GM19239 (cell line): Measurements from ENCODE around the gene PDE3B.
"Not testable (repeated sequence)": the region's sequence is repeated elsewhere in the genome, so short reads cannot be mapped to it uniquely, and the experiment has no call there.

Source experiments
- DNase-seq: peaks from one replicate; pipeline ENCODE4 v3.0.0; 2011; ENCODE audit warnings: low spot score; ENCODE audit not compliant: insufficient read length
- FAIRE-seq: peaks from 2 replicates; lab custom pipeline; 2011; peaks lifted over from hg19 to GRCh38; lab: Jason Lieb, UNC

PDE3B gene

GRCh38 chr11:14863775-14864174, 220.2 kb downstream of the PDE3B start:
- not testable (repeated sequence) for DNase-seq, FAIRE-seq

GRCh38 chr11:14872032-14872431, 228.4 kb downstream of the PDE3B start:
- FAIRE-seq (no peak), DNase-seq (no peak)

GRCh38 chr11:14873632-14874031, 230.0 kb downstream of the PDE3B start:
- FAIRE-seq = no peak

GRCh38 chr11:14875163-14875562, 231.6 kb downstream of the PDE3B start:
- DNase-seq = no peak
- FAIRE-seq = no peak

More at GRCh38 chr11:14873632-14874031, 230.0 kb downstream of the PDE3B start:
- DNase-seq = no peak

GRCh38 chr11:14881576-14882193, 238.1 kb downstream of the PDE3B start:
- DNase-seq (no peak), FAIRE-seq (no peak)

GRCh38 chr11:14882196-14882595, 238.6 kb downstream of the PDE3B start:
- no peak for DNase-seq
- no peak for FAIRE-seq

- not testable (repeated sequence) for FAIRE-seq, DNase-seq
Observed at GRCh38 chr11:14883683-14884082, 240.1 kb downstream of the PDE3B start.

- no peak for DNase-seq
- peak; percentile 73 for FAIRE-seq
Observed at GRCh38 chr11:14884667-14885273, 241.2 kb downstream of the PDE3B start.

GRCh38 chr11:14886513-14886912, 242.9 kb downstream of the PDE3B start:
- DNase-seq = no peak
- FAIRE-seq = no peak

GRCh38 chr11:14891143-14892035, 247.8 kb downstream of the PDE3B start:
- DNase-seq = peak; percentile 42

GRCh38 chr11:14892036-14892556, 248.5 kb downstream of the PDE3B start, which contains the start of gene CYP2R1:
Gene CYP2R1 (minus strand): TSS chr11:14892231. CDS start chr11:14892205, 26 bp downstream.
- FAIRE-seq (peak; percentile 93), DNase-seq (peak; percentile 80)

More at GRCh38 chr11:14891143-14892035, 247.8 kb downstream of the PDE3B start:
- FAIRE-seq = peak; percentile 86

GRCh38 chr11:14892577-14892976, 249.0 kb downstream of the PDE3B start:
- FAIRE-seq (no peak), DNase-seq (no peak)

- DNase-seq (no peak), FAIRE-seq (no peak)
Observed at GRCh38 chr11:14894657-14895598, 251.3 kb downstream of the PDE3B start.

GRCh38 chr11:14898355-14898754, 254.8 kb downstream of the PDE3B start:
- FAIRE-seq (no peak), DNase-seq (no peak)

GRCh38 chr11:14898906-14899305, 255.3 kb downstream of the PDE3B start:
- DNase-seq (no peak), FAIRE-seq (no peak)

GRCh38 chr11:14902650-14903350, 259.2 kb downstream of the PDE3B start:
- FAIRE-seq (peak; percentile 8), DNase-seq (no peak)

- peak; percentile 77 for FAIRE-seq
- peak; percentile 43 for DNase-seq
Observed at GRCh38 chr11:14904745-14905103, 261.1 kb downstream of the PDE3B start.

- FAIRE-seq (peak; percentile 69), DNase-seq (peak; percentile 44)
Observed at GRCh38 chr11:14905104-14906033, 261.8 kb downstream of the PDE3B start.
